GM06990 (cell line): ENCODE data around the gene KANSL1.

Experiments used
- DNase-seq: peaks from one replicate; pipeline ENCODE4 v3.0.0-alpha.2; 2011; ENCODE audit not compliant: insufficient read length; ENCODE audit errors: extremely low read depth
- H3K27me3 ChIP-seq: replicated peaks from 2 replicates; pipeline ENCODE4 v1.6.0; 2011; ENCODE audit warnings: low read length; ENCODE audit not compliant: control insufficient read depth, insufficient read depth
- H3K36me3 ChIP-seq: 2 replicates; pipeline ENCODE4 v1.5.1; 2011; ENCODE audit warnings: low read length; ENCODE audit not compliant: control insufficient read depth, insufficient read depth
- H3K4me3 ChIP-seq: replicated peaks from 2 replicates; pipeline ENCODE4 v1.5.1; 2011; ENCODE audit warnings: low read depth, mild to moderate bottlenecking, control low read depth, low read length
- TF ChIP-seq, protein P1 (sequence below): IDR thresholded peaks from 2 replicates; pipeline ENCODE4 v1.5.1; 2011; ENCODE audit warnings: low read length, control low read depth, mild to moderate bottlenecking, inconsistent platforms; ENCODE audit not compliant: insufficient read depth, poor library complexity, severe bottlenecking

KANSL1 gene

DNA sequence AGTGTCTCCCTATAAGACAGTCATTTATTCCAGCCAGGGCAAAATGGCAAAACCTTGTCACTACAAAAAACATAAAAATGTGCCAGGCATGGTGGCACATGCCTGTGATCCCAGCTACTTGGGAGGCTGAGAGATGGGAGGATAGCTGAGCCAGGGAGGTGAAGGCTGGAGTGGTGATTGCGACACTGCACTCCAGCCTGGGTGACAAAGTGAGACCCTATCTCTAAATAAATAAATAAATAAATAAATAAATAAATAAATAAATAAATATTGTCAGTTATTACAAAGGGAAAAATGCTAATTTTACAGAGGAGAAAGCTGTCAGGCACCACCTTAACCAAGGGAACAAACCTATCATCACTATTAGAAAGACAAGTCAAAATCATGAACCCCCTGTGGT is 118.7 kb downstream of the KANSL1 start:
- no peak overlapping the region for H3K4me3 ChIP-seq
- no peak for DNase-seq
- TF ChIP-seq, protein P1, sequence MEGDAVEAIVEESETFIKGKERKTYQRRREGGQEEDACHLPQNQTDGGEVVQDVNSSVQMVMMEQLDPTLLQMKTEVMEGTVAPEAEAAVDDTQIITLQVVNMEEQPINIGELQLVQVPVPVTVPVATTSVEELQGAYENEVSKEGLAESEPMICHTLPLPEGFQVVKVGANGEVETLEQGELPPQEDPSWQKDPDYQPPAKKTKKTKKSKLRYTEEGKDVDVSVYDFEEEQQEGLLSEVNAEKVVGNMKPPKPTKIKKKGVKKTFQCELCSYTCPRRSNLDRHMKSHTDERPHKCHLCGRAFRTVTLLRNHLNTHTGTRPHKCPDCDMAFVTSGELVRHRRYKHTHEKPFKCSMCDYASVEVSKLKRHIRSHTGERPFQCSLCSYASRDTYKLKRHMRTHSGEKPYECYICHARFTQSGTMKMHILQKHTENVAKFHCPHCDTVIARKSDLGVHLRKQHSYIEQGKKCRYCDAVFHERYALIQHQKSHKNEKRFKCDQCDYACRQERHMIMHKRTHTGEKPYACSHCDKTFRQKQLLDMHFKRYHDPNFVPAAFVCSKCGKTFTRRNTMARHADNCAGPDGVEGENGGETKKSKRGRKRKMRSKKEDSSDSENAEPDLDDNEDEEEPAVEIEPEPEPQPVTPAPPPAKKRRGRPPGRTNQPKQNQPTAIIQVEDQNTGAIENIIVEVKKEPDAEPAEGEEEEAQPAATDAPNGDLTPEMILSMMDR = no peak
- H3K36me3 ChIP-seq = no peaks in the 10 kb centered on the region; the same call in 1 of the 2 replicates
- no peaks in the 10 kb centered on the region for H3K27me3 ChIP-seq

DNA sequence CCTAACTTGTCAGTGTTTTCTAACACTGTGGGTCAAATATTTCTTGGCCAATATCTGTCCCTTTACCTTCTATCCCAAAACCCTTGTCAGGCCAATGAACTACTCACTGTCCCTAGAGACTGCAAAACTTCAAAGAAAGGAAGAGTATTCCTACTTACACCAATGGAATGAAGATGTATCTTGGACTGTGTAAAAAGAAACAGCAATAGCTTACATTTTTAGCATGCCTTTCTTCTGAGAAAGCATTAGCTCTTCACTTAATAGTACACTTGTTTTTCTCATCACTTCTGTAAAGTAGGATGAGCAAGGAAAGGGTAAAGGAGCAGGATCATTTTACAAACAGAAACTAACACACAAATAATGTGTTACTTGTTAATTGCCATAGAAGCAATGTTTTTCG is 120.2 kb downstream of the KANSL1 start:
- DNase-seq = no peak
- TF ChIP-seq, protein P1 = no peak
- Histone ChIP-seq H3K36me3 (no peaks in the 10 kb centered on the region; the same call in 1 of the 2 replicates), H3K27me3 (no peaks in the 10 kb centered on the region), H3K4me3 (no peak overlapping the region)

DNA sequence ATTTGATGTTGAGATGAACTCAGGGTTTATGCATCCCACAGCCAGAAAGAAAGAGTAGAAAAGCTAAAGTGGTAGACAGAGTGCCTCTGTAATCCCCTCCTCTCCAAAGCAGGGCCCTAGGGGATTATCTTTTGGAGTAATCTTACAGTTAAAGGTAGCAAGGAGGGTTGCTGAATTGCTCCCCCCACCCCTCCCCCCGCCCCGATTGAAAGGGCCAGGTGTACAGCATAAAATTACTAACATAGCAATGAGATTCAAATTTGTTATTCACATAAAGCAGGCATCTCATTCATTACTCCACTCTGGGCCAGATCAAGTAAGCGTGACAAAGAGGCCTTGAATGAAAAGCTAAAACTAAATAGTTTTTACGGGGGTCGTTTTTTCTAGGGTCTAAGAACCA is 121.4 kb downstream of the KANSL1 start:
- TF ChIP-seq, protein P1 = no peak
- Histone ChIP-seq H3K4me3 (no peak overlapping the region), H3K27me3 (no peaks in the 10 kb centered on the region), H3K36me3 (no peaks in the 10 kb centered on the region)
- no peak for DNase-seq

DNA sequence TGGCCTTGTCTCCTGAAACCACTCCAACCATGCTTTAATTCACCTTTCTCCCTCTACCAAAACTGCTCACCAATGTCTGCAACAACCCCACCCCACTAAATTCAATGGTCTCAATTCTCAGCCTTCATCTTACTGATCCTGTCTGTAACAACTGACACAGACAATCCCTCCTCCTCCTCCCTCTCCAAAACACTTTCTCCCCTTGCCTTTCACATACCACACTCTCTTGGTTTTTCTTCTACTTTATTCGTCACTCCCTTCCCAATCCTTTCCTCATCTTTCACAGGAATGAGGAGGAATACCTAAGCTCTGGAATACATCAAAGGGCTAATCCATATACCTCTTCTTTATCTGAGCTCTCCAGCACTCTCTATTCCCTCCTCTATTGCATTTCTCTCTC is 128.8 kb downstream of the KANSL1 start:
- H3K36me3 ChIP-seq = no peaks in the 10 kb centered on the region; the same call in none of the 2 replicates
- no peak overlapping the region for H3K4me3 ChIP-seq
- TF ChIP-seq, protein P1 = no peak
- DNase-seq = no peak
- no peaks in the 10 kb centered on the region for H3K27me3 ChIP-seq

DNA sequence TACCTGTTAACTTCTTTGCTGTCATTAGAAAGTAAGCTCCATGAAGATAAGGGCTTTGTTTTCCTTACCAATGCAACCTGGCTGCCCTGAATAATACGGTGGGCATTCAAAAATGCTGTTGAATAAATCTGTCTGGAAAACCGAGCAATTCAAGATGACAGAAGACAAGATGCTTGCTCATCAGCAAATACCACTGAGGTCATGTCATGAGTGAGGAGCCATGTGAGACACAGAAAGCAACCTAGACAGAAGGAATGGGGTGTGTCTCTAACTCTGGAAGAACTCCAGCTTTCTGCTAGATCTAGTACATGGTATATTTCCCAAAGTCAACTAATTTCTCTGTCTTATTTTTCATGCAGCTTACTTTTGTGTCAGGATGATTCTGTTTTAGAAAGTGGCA is 130.0 kb downstream of the KANSL1 start:
- TF ChIP-seq, protein P1 = no peak

DNA sequence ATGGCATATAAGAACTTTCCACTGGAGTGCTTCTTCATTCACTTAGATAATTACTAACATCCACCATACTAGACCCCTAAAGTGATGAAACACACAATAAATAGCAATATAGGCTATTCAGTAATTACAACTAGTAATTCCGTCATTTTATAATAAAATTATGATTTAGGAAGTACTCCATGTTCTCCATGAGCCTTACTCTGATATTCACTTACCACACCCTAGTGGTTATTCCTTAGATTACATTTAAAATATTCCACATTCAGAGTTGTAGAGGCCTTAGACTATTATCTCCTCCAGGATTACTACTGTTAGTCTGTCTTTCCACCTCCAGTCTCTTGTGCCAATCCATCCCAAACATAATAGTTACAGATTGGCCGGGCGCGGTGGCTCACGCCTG is 131.8 kb downstream of the KANSL1 start:
- Histone ChIP-seq H3K27me3 (no peaks in the 10 kb centered on the region), H3K36me3 (no peaks in the 10 kb centered on the region; the same call in none of the 2 replicates), H3K4me3 (no peak overlapping the region)
- DNase-seq = no peak
- TF ChIP-seq, protein P1 = no peak

More for the DNA sequence above, 130.0 kb downstream of the KANSL1 start:
- no peak for DNase-seq
- H3K4me3 ChIP-seq = no peak overlapping the region
- H3K27me3 ChIP-seq = no peaks in the 10 kb centered on the region
- H3K36me3 ChIP-seq = no peaks in the 10 kb centered on the region; the same call in none of the 2 replicates
